ENCODE measurements around the gene UBE2E2.

UBE2E2 gene

GRCh38 chr3:23487015-23487414 lies 283.9 kb downstream of the UBE2E2 start:
- DNase-seq = no peak

GRCh38 chr3:23488618-23489017 lies 285.5 kb downstream of the UBE2E2 start:
- DNase-seq = no peak

GRCh38 chr3:23489300-23490158 lies 286.4 kb downstream of the UBE2E2 start:
- DNase-seq = no peak

- no peak for DNase-seq
These were observed 287.3 kb downstream of the UBE2E2 start for GRCh38 chr3:23490459-23490858.

- no peak for DNase-seq
These were observed 288.9 kb downstream of the UBE2E2 start for GRCh38 chr3:23492057-23492456.

- no peak for DNase-seq
These were observed 290.8 kb downstream of the UBE2E2 start for GRCh38 chr3:23493889-23494288.

- DNase-seq = no peak
These were observed 291.8 kb downstream of the UBE2E2 start for GRCh38 chr3:23494967-23495366.

- DNase-seq = no peak
These were observed 292.4 kb downstream of the UBE2E2 start for GRCh38 chr3:23495507-23495906.

- no peak for DNase-seq
These were observed 293.0 kb downstream of the UBE2E2 start for GRCh38 chr3:23496165-23496564.

GRCh38 chr3:23497156-23497555 lies 294.0 kb downstream of the UBE2E2 start:
- no peak for DNase-seq

- DNase-seq = no peak
These were observed 298.2 kb downstream of the UBE2E2 start for GRCh38 chr3:23501201-23501802.

GRCh38 chr3:23508464-23508863 lies 305.3 kb downstream of the UBE2E2 start:
- no peak for DNase-seq

GRCh38 chr3:23518441-23518840 lies 315.3 kb downstream of the UBE2E2 start:
- DNase-seq = no peak

GRCh38 chr3:23519314-23520208 lies 316.4 kb downstream of the UBE2E2 start:
- DNase-seq = no peak

GRCh38 chr3:23527326-23527725 lies 324.2 kb downstream of the UBE2E2 start:
- no peak for DNase-seq

- DNase-seq = no peak
These were observed 330.5 kb downstream of the UBE2E2 start for GRCh38 chr3:23533596-23533995.

- DNase-seq = no peak
These were observed 330.9 kb downstream of the UBE2E2 start for GRCh38 chr3:23533996-23534395.

- DNase-seq = no peak
These were observed 334.0 kb downstream of the UBE2E2 start for GRCh38 chr3:23537101-23537551.

GRCh38 chr3:23539185-23539584 lies 336.1 kb downstream of the UBE2E2 start:
- DNase-seq = no peak

GRCh38 chr3:23540600-23540999 lies 337.5 kb downstream of the UBE2E2 start:
- no peak for DNase-seq

- DNase-seq = no peak
These were observed 339.0 kb downstream of the UBE2E2 start for GRCh38 chr3:23542079-23542478.

GRCh38 chr3:23546181-23546580 lies 343.1 kb downstream of the UBE2E2 start:
- no peak for DNase-seq

GRCh38 chr3:23547905-23548650 lies 345.0 kb downstream of the UBE2E2 start:
- no peak for DNase-seq
